K562 (cell line): Measurements from ENCODE around the gene EFNA2. TPM values are rescaled to one million over a fixed set of nuclear protein-coding genes. Genes with fewer than 3 reads are reported as not detected.

ENCODE experiments used
- ATAC-seq: fragments of 200-7000 bp; cut with Tn5 transposase; 3 replicates; pipeline ENCODE4 v1.9.1; 2020; ENCODE audit warnings: moderate library complexity
- BruUV-seq: library from RNA; stranded (reverse); fragments of 400-500 nt; replicated peaks from 2 replicates; lab custom pipeline; 2021; lab: Mats Ljungman, UMichigan
- CTCF ChIA-PET: fragments of 300-600 bp; formaldehyde crosslinking; extraction: SDS; loops from one replicate; lab custom pipeline; 2021; ENCODE audit warnings: low intra/inter-chr PET ratio; lab: Yijun Ruan, JAX
- POLR2A ChIA-PET: fragments of 300-600, 350-650 bp; sonication (Branson Sonifier 250); formaldehyde crosslinking; extraction: SDS; loops from one replicate; lab custom pipeline; 2021; ENCODE audit warnings: antibody characterized with exemption, inconsistent platforms; lab: Yijun Ruan, JAX
- DNase-seq, 4 experiments: peaks; one replicate each; pipeline versions ENCODE4 v3.0.0 to v3.0.0-alpha.2; 2011 to 2018; ENCODE audit warnings: low spot score in 3 of 4, mixed read lengths in 3 of 4; ENCODE audit errors: extremely low read depth in 1 of 4
- FAIRE-seq: peaks from 2 replicates; lab custom pipeline; 2011; peaks lifted over from hg19 to GRCh38; lab: Jason Lieb, UNC
- H2AFZ ChIP-seq: 2 replicates; pipeline ENCODE4 v1.6.0; 2011; ENCODE audit warnings: low read depth, low read length, control low read depth, inconsistent platforms
- H3K27ac ChIP-seq: fragments of 200-600 bp; 3 replicates; pipeline ENCODE4 v1.8.0; 2011; ENCODE audit warnings: low read depth, mild to moderate bottlenecking, control low read depth, inconsistent platforms, low read length, moderate library complexity, mixed read lengths; ENCODE audit errors: extremely low read depth
- H3K27me3 ChIP-seq, 2 experiments: fragments of 300-600 bp in 1 of 2; 2 replicates in 1 of 2; 3 replicates in 1 of 2; pipeline versions ENCODE4 v1.6.0 to v1.8.0; 2011; ENCODE audit warnings: inconsistent platforms in 2 of 2, low read length in 2 of 2, mild to moderate bottlenecking in 1 of 2, mixed read lengths in 1 of 2, moderate library complexity in 1 of 2; ENCODE audit not compliant: control insufficient read depth in 2 of 2, insufficient read depth in 2 of 2
- H3K36me3 ChIP-seq: fragments of 300-600 bp; 3 replicates; pipeline ENCODE4 v1.8.0; 2011; ENCODE audit warnings: mild to moderate bottlenecking, low read length, inconsistent platforms; ENCODE audit not compliant: control insufficient read depth, insufficient read depth
- H3K4me1 ChIP-seq, 2 experiments: fragments of 200-600 bp in 1 of 2; replicated peaks in 1 of 2; 2 replicates in 1 of 2; 3 replicates in 1 of 2; pipeline versions ENCODE4 v1.5.1 to v1.8.0; 2011; ENCODE audit warnings: inconsistent platforms in 2 of 2, low read length in 2 of 2, mild to moderate bottlenecking in 1 of 2, mixed read lengths in 1 of 2, moderate library complexity in 1 of 2; ENCODE audit not compliant: control insufficient read depth in 2 of 2, insufficient read depth in 2 of 2
- H3K4me2 ChIP-seq: 2 replicates; pipeline ENCODE4 v1.6.1; 2011; ENCODE audit warnings: low read length, control low read depth, inconsistent platforms, mixed read lengths; ENCODE audit not compliant: insufficient read depth
- H3K4me3 ChIP-seq: fragments of 200-600 bp; sonication (generic), shearing (Covaris generic); 2 replicates; pipeline ENCODE4 v1.5.1; 2016; ENCODE audit warnings: control low read depth, inconsistent platforms
- H3K79me2 ChIP-seq: fragments of 200-600 bp; 3 replicates; pipeline ENCODE4 v1.8.0; 2011; ENCODE audit warnings: low read length, inconsistent platforms; ENCODE audit not compliant: control insufficient read depth, insufficient read depth
- H3K9ac ChIP-seq, 2 experiments: 2 replicates each; pipeline versions ENCODE4 v1.6.0 to v1.6.1; 2011; ENCODE audit warnings: low read depth in 2 of 2, low read length in 2 of 2, control low read depth in 1 of 2, inconsistent platforms in 1 of 2, mild to moderate bottlenecking in 1 of 2, mixed read lengths in 1 of 2; ENCODE audit not compliant: insufficient read depth in 1 of 2
- H3K9me1 ChIP-seq: one replicate; pipeline ENCODE4 v1.6.0; 2011; ENCODE audit warnings: inconsistent platforms, mild to moderate bottlenecking, low read length, moderate library complexity; ENCODE audit not compliant: control insufficient read depth, insufficient read depth
- H3K9me3 ChIP-seq: replicated peaks from 2 replicates; pipeline ENCODE4 v1.5.1; 2011; ENCODE audit warnings: low read depth, low read length, inconsistent platforms; ENCODE audit not compliant: control insufficient read depth, insufficient read depth
- H4K20me1 ChIP-seq: replicated peaks from 2 replicates; pipeline ENCODE4 v1.6.1; 2011; ENCODE audit warnings: low read length, inconsistent platforms, mixed read lengths; ENCODE audit not compliant: control insufficient read depth, insufficient read depth
- CAMTA2 ChIP-seq: fragments of 250-450 bp; sonication (Bioruptor Pico); conservative IDR thresholded peaks from 2 replicates; pipeline ENCODE4 v1.5.1; 2022
- YY1 ChIP-seq, 3 experiments: IDR thresholded peaks; 2 replicates each; pipeline ENCODE4 v1.6.1; 2011; ENCODE audit warnings: low read length in 2 of 3, mild to moderate bottlenecking in 2 of 3, moderate library complexity in 2 of 3, borderline replicate concordance in 1 of 3, control low read depth in 1 of 3, low read depth in 1 of 3; ENCODE audit not compliant: insufficient read depth in 3 of 3, insufficient replicate concordance in 2 of 3, control insufficient read depth in 1 of 3, insufficient read length in 1 of 3; ENCODE audit errors: extremely low read depth in 1 of 3
- WGBS: fragments of 100-300 bp; shearing (Covaris generic); methylation state at CpG from one replicate; pipeline ENCODE4 v1.1.6; 2016; ENCODE audit warnings: low coverage, mixed read lengths; ENCODE audit not compliant: insufficient coverage; ENCODE audit errors: missing lambda C conversion rate; 5-methylcytosine and 5-hydroxymethylcytosine counted together
- in situ Hi-C: fragments of 300-500 bp; cut with MboI; formaldehyde crosslinking; loops from 4 replicates; pipeline ENCODE4 v1.15.0; 2018; ENCODE audit warnings: inconsistent platforms, mixed read lengths
- intact Hi-C: fragments of 100-400 bp; cut with micrococcal nuclease; formaldehyde crosslinking; loops from 2 replicates; pipeline ENCODE4 v1.14.2; 2022
- polyA plus RNA-seq, 8 experiments: library from polyadenylated mRNA; depleted of rRNA in 4 of 8; stranded (reverse) in 5 of 8; unstranded in 3 of 8; fragments of >200 nt; fragmentation: Nextera tagmentation in 2 of 8; fragmentation: Illumina TruSeq in 1 of 8; extraction: Ambion mirVana in 2 of 8; extraction: Trizol in 1 of 8; gene quantifications; 2 replicates each; pipeline versions ENCODE4 v1.2.1 to v1.2.3, GENCODE V29; 2011 to 2014; ENCODE audit warnings: inconsistent platforms in 1 of 8, missing spikeins in 1 of 8
- total RNA-seq, 7 experiments: library from RNA; depleted of rRNA in 6 of 7; stranded (reverse); fragments of >200 nt in 6 of 7; fragmentation: Illumina TruSeq in 2 of 7; extraction: Trizol in 2 of 7; gene quantifications; 2 replicates each; pipeline versions ENCODE4 v1.2.1 to v1.2.3, GENCODE V29; 2011 to 2021; ENCODE audit warnings: low replicate concordance in 1 of 7

The EFNA2 gene
- total and polyA plus RNA-seq, 9 of the 15 experiments (the other 6 are each of a cell fraction or from before 2014, with no cell fraction given): 0.11 to 0.44 (median 0.15) TPM; not detected in 6

- Histone ChIP-seq H3K27ac (no peak overlapping the region), H4K20me1 (no peaks in the 10 kb centered on the region), H3K9ac (peak overlapping the region in 1 of 2 experiments; percentile 94; a peak in 2 of 4 replicates), H3K9me3 (no peaks in the 10 kb centered on the region), H3K9me1 (no peaks in the 10 kb centered on the region), H2AFZ (no peak overlapping the region), H3K27me3 (no peaks in the 10 kb centered on the region), H3K79me2 (peaks cover 8% of the 10 kb centered on the region; the same call in 2 of the 3 replicates), H3K4me2 (peak overlapping the region; percentile 70; the same call in 1 of the 2 replicates), H3K4me1 (peaks cover 18 to 98% of the 10 kb centered on the region in 2 experiments), H3K36me3 (peaks cover 39% of the 10 kb centered on the region; the same call in 1 of the 3 replicates), H3K4me3 (peak overlapping the region; percentile 55; the same call in 1 of the 2 replicates)
- intact Hi-C loops (loop anchor here (2.0 kb wide), 1 partner anchor 16 kb away; no protein-coding TSS in a partner anchor), in situ Hi-C loops (loop anchor here (25.0 kb wide), 1 partner anchor 474 kb away; the partner anchor contains the start of gene MISP)
- ChIA-PET CTCF (no interaction called here), POLR2A (no interaction called here)
- FAIRE-seq (no peak), DNase-seq (peak in 2 of 4 experiments; percentile 72 to 74), ATAC-seq (no peak)
- BruUV-seq: no TSS peak
- 37% methylated on average over 6 of the region's 42 CpGs for WGBS
- TF ChIP-seq CAMTA2 (CRISPR knock-in tag): no peak
- peak; percentile 10 to 45 (median 33) for TF ChIP-seq YY1 (IDR thresholded peaks at IDR 0.05; ENCODE audit: borderline replicate concordance in 1 of 3, control insufficient read depth in 1 of 3, extremely low read depth in 1 of 3, insufficient read depth in 3 of 3, insufficient read length in 1 of 3, insufficient replicate concordance in 2 of 3, low read depth in 1 of 3, low read length in 2 of 3)
These were observed 49.1 kb upstream of the EFNA2 start for GRCh38 chr19:1236576-1236975.
